ENCODE results near the gene PDE4B. TPM values are rescaled to one million over a fixed set of nuclear protein-coding genes. Genes with fewer than 3 reads are reported as not detected.

PDE4B gene
- total and polyA plus RNA-seq, 2 of the 13 experiments (the other 11 are each of a cell fraction or from before 2014, with no cell fraction given), result not detected

DNA sequence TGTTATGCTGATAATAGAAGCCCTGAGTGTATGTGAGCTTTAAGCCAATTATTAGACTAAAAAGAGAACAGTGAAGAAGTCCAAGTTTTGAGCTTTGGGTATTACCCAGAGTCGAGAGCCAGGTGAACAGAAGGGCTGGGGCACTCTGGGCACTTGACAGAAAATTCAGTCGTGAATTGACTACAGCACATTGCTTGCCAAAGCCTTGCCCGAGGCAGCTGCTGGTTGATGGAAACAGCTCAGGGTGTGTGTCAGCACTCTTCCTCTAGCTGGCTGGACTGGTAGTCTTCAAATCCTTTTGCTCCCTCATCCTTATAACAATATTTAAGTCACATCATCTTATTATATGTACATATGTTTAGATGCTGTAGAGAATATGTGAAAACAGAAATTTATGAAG lies 21.3 kb downstream of the PDE4B start (continued):
- TF ChIP-seq, protein P1, sequence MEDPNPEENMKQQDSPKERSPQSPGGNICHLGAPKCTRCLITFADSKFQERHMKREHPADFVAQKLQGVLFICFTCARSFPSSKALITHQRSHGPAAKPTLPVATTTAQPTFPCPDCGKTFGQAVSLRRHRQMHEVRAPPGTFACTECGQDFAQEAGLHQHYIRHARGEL (CRISPR knock-in tag; IDR thresholded peaks at IDR 0.05), result no peak

DNA sequence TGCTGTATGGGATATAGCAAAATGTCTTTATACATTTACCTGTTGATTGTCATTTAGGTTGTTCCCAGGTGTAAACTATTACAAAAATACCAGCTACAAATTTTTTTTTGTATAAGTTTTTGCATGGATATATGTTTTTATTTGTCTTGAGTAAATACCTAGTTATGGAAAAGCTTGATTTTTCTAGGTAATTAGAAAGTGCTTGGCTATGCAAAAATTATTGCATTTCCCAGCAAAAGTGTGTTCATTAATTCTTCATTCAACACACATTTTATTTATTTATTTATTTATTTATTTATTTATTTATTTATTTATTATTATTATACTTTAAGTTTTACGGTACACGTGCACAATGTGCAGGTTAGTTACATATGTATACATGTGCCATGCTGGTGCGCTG lies 22.1 kb downstream of the PDE4B start:
- no peaks in the 10 kb centered on the region for H3K36me3 ChIP-seq (replicated peaks in 1 of 2; ENCODE audit: control insufficient read depth in 1 of 2, insufficient read depth in 2 of 2, low read length in 2 of 2)
- no peaks in the 10 kb centered on the region for H3K9me3 ChIP-seq (ENCODE audit: low read length)
- no peak overlapping the region for H3K27ac ChIP-seq (ENCODE audit: extremely low read length, insufficient read depth, low read length)
- no peaks in the 10 kb centered on the region for H3K27me3 ChIP-seq (ENCODE audit: control insufficient read depth in 1 of 2, insufficient read depth in 2 of 2, low read length in 2 of 2)
- no peak overlapping the region for H3K4me2 ChIP-seq (ENCODE audit: low read depth, low read length)
- H2AFZ ChIP-seq (ENCODE audit: low read length), result no peak overlapping the region
- TF ChIP-seq NFKBIZ (CRISPR knock-in tag; IDR thresholded peaks at IDR 0.05) (no peak), HNRNPUL1 (IDR thresholded peaks at IDR 0.05; ENCODE audit: low read depth, low read length) (no peak), ZNF709 (CRISPR knock-in tag; IDR thresholded peaks at IDR 0.05) (no peak), ZNF839 (CRISPR knock-in tag; IDR thresholded peaks at IDR 0.05; ENCODE audit: borderline replicate concordance) (no peak), ZNF616 (CRISPR knock-in tag; IDR thresholded peaks at IDR 0.05; ENCODE audit: low read depth) (no peak), MAFF (IDR thresholded peaks at IDR 0.05; ENCODE audit: low read depth, low read length) (peak; percentile 33; the same call in 1 of the 2 replicates), MAFK (conservative IDR thresholded peaks at IDR 0.05 in 1 of 2, IDR thresholded peaks at IDR 0.05 in 1 of 2; ENCODE audit: low read length in 2 of 2) (peak in 1 of 2 experiments; percentile 76; a peak in 2 of 4 replicates)
- TF ChIP-seq, protein P2, sequence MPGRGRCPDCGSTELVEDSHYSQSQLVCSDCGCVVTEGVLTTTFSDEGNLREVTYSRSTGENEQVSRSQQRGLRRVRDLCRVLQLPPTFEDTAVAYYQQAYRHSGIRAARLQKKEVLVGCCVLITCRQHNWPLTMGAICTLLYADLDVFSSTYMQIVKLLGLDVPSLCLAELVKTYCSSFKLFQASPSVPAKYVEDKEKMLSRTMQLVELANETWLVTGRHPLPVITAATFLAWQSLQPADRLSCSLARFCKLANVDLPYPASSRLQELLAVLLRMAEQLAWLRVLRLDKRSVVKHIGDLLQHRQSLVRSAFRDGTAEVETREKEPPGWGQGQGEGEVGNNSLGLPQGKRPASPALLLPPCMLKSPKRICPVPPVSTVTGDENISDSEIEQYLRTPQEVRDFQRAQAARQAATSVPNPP (CRISPR knock-in tag; IDR thresholded peaks at IDR 0.05), result no peak
- WGBS (ENCODE audit: low lambda C conversion rate), result 45% methylated on average over 3 of the region's 3 CpGs
- DNase-seq (ENCODE audit: low spot score), result no peak
- BruUV-seq (replicated peaks), result no TSS peak
- intact Hi-C loops (cut with micrococcal nuclease; ENCODE audit: unreplicated experiment) (no loop called here), in situ Hi-C loops (cut with HindIII; ENCODE audit: extremely low pct_ligation_motif_present, low pct_unique_long_range_greater_than_20kb) (no loop called here)
- no peaks in the 10 kb centered on the region for H3K4me1 ChIP-seq (ENCODE audit: insufficient read depth, low read length)
- no peaks in the 10 kb centered on the region for H3K79me2 ChIP-seq (ENCODE audit: insufficient read depth, low read length)
- no peak overlapping the region for H3K9ac ChIP-seq (ENCODE audit: insufficient read depth, low read depth, low read length)
- no peak overlapping the region for H3K4me3 ChIP-seq (replicated peaks in 1 of 3; ENCODE audit: insufficient read depth in 1 of 3, low read depth in 2 of 3, low read length in 3 of 3)
- ChIA-PET POLR2A (no interaction called here), CTCF (ENCODE audit: low intra/inter-chr PET ratio, low total read pairs) (no interaction called here)
- no peak for ATAC-seq
- no peaks in the 10 kb centered on the region for H4K20me1 ChIP-seq (ENCODE audit: insufficient read depth, low read length)
- FAIRE-seq, result no peak

All from HepG2 (cell line).